ENCODE measurements around the gene MED22. TPM values are rescaled to one million over a fixed set of nuclear protein-coding genes. Genes with fewer than 3 reads are reported as not detected.
A peak's percentile ranks its signal among the peaks of the same experiment; 100 is the strongest.
"Not testable (repeated sequence)": the region's sequence is repeated elsewhere in the genome, so short reads cannot be mapped to it uniquely, and the experiment has no call there.

MED22 gene
- total RNA-seq, 2 donors from 2014 or later: 16.5 to 21.3 TPM

GRCh38 chr9:133339641-133340040 lies 8.3 kb downstream of the MED22 start:
- Histone ChIP-seq H3K27ac (no peak overlapping the region), H3K27me3 (no peaks in the 10 kb centered on the region), H3K4me3 (no peak overlapping the region), H3K9me3 (no peaks in the 10 kb centered on the region), H3K9ac (ENCODE audit: low read depth in 2 of 2, low read length in 2 of 2) (no peak overlapping the region), H3K36me3 (peaks cover 5% of the 10 kb centered on the region), H3K4me1 (peaks cover 7% of the 10 kb centered on the region)
- no peak for DNase-seq
- intact Hi-C loops (cut with DNase I): no loop called here
- TF ChIP-seq CTCF (IDR thresholded peaks at IDR 0.05): no peak

GRCh38 chr9:133335924-133336811 lies 11.8 kb downstream of the MED22 start, which contains the start of gene SURF6:
Gene SURF6 (minus strand): TSS chr9:133336188. CDS start chr9:133336132, 56 bp downstream.
- peak within 1 kb of the TSS; percentile 96 for H3K4me3 ChIP-seq
- peak; percentile 94 for DNase-seq
- no peaks in the 10 kb centered on the region for H3K27me3 ChIP-seq
- intact Hi-C loops (cut with DNase I): no loop called here
- peaks cover 24% of the 10 kb centered on the region for H3K36me3 ChIP-seq
- peaks cover 18% of the 10 kb centered on the region for H3K4me1 ChIP-seq
- H3K9me3 ChIP-seq: no peaks in the 10 kb centered on the region
- peak within 1 kb of the TSS; percentile 83 for H3K9ac ChIP-seq (ENCODE audit: low read depth in 2 of 2, low read length in 2 of 2)
- TF ChIP-seq CTCF (IDR thresholded peaks at IDR 0.05): no peak
- peak within 1 kb of the TSS; percentile 56 for H3K27ac ChIP-seq

DNA sequence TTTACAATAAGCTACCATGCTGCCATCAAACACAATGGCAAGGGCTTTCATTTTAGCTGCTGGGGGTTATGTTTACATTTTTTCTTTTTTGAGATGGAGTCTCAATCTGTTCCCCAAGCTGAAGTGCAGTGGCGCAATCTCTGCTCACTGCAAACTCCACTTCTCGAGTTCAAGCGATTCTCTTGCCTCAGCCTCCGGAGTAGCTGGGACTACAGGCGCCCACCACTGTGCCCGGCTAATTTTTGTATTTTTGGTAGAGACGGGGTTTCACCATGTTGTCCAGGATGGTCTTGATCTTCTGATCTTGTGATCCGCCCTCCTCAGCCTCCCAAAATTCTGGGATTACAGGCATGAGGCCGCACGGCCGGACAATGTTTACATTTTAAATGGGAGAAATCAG lies 13.0 kb downstream of the MED22 start:
- H3K36me3 ChIP-seq: peaks cover 29% of the 10 kb centered on the region
- H3K9me3 ChIP-seq; intact Hi-C loops (cut with DNase I); H3K27me3 ChIP-seq; DNase-seq: not testable (repeated sequence)
- H3K27ac ChIP-seq: peak overlapping the region; percentile 50
- H3K4me1 ChIP-seq: peaks cover 18% of the 10 kb centered on the region
- peak overlapping the region; percentile 96 for H3K4me3 ChIP-seq
- H3K9ac ChIP-seq (ENCODE audit: low read depth in 2 of 2, low read length in 2 of 2): peak overlapping the region in 1 of 2 donors; percentile 83

DNA sequence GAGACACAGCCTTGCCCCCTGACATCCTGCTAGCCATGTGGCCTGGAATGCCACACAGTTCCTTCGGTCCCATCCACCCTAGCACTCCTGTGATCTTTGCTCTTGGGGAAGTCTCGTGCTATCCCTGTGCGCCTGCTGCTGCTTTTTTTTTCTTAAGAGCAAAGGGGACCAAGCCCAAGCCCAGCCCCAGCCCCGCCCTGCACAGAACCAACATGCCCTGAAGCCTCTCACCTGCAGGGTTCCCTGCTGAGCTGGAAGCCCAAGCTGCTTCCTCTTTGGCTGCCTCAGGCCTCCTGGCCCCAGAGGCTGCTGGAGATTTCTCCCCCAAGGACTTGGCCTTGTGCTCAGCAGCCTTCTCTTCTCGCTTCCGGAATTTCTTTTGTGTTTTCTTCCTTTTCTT lies 13.8 kb downstream of the MED22 start:
- Histone ChIP-seq H3K27ac (peak overlapping the region; percentile 50), H3K9me3 (no peaks in the 10 kb centered on the region), H3K36me3 (peaks cover 29% of the 10 kb centered on the region), H3K9ac (ENCODE audit: low read depth in 2 of 2, low read length in 2 of 2) (peak overlapping the region in 1 of 2 donors; percentile 83), H3K4me1 (peaks cover 18% of the 10 kb centered on the region), H3K4me3 (no peak overlapping the region), H3K27me3 (no peaks in the 10 kb centered on the region)
- DNase-seq: peak; percentile 88
- intact Hi-C loops (cut with DNase I): no loop called here
- TF ChIP-seq CTCF (IDR thresholded peaks at IDR 0.05): no peak

GRCh38 chr9:133333566-133333965 lies 14.4 kb downstream of the MED22 start:
- Histone ChIP-seq H3K4me1 (peaks cover 18% of the 10 kb centered on the region), H3K9me3 (no peaks in the 10 kb centered on the region), H3K4me3 (no peak overlapping the region), H3K9ac (ENCODE audit: low read depth in 2 of 2, low read length in 2 of 2) (peak overlapping the region; percentile 35 to 70), H3K36me3 (peaks cover 29% of the 10 kb centered on the region), H3K27me3 (no peaks in the 10 kb centered on the region), H3K27ac (peak overlapping the region; percentile 50)
- no peak for DNase-seq
- intact Hi-C loops (cut with DNase I): no loop called here
- TF ChIP-seq CTCF (IDR thresholded peaks at IDR 0.05): no peak

- TF ChIP-seq CTCF (IDR thresholded peaks at IDR 0.05): no peak
- Histone ChIP-seq H3K9me3 (no peaks in the 10 kb centered on the region), H3K4me3 (no peak overlapping the region), H3K27ac (no peak overlapping the region), H3K27me3 (no peaks in the 10 kb centered on the region), H3K36me3 (peaks cover 29% of the 10 kb centered on the region), H3K9ac (ENCODE audit: low read depth in 2 of 2, low read length in 2 of 2) (peak overlapping the region in 1 of 2 donors; percentile 70), H3K4me1 (peaks cover 18% of the 10 kb centered on the region)
- intact Hi-C loops (cut with DNase I): no loop called here
- DNase-seq: no peak
Measured at GRCh38 chr9:133333011-133333410, 14.9 kb downstream of the MED22 start.
